GM04504 (cell line): ENCODE results near the gene SRY.
"Not testable (repeated sequence)": the region's sequence is repeated elsewhere in the genome, so short reads cannot be mapped to it uniquely, and the experiment has no call there.

Source experiments
- DNase-seq: peaks from one replicate; pipeline ENCODE4 v3.0.0-alpha.2; 2012; ENCODE audit warnings: low read depth

The SRY gene

GRCh38 chrY:2787600-2787999 lies at the start of gene SRY:
TSS of gene SRY (minus strand) at chrY:2787682. CDS start at chrY:2787603, 79 bp downstream.
- no peak for DNase-seq

- no peak for DNase-seq
Measured at GRCh38 chrY:2837078-2837477, 49.6 kb upstream of the SRY start.

- DNase-seq: no peak
Measured at GRCh38 chrY:2835230-2835629, 47.7 kb upstream of the SRY start.

- no peak for DNase-seq
Measured at GRCh38 chrY:2828497-2828896, 41.0 kb upstream of the SRY start.

- DNase-seq: no peak
Measured at GRCh38 chrY:2824471-2824870, 37.0 kb upstream of the SRY start.

- not testable (repeated sequence) for DNase-seq
Measured at GRCh38 chrY:2817146-2817896, 29.8 kb upstream of the SRY start.

GRCh38 chrY:2800246-2800645 lies 12.8 kb upstream of the SRY start:
- no peak for DNase-seq

GRCh38 chrY:2797991-2798390 lies 10.5 kb upstream of the SRY start:
- no peak for DNase-seq

GRCh38 chrY:2796977-2797523 lies 9.6 kb upstream of the SRY start:
- no peak for DNase-seq

- DNase-seq: no peak
Measured at GRCh38 chrY:2789756-2790155, 2.3 kb upstream of the SRY start.

GRCh38 chrY:2786876-2787512 lies 488 bp downstream of the SRY start:
- DNase-seq: no peak
